Stimulated activated CD4-positive, alpha-beta T cell treated with anti-CD3 and anti-CD28 coated beads, TNF-alpha, amount 100 ng/mL, for 48 hours (primary cell): ENCODE measurements around the gene PLEKHA1.

ENCODE experiments used
- DNase-seq, 3 donors: peaks; one replicate each; pipeline ENCODE4 v3.0.0-alpha.2; 2020; ENCODE audit warnings: low read depth in 3 of 3

Gene PLEKHA1

GRCh38 chr10:122422266-122422989, 47.9 kb downstream of the PLEKHA1 start:
- DNase-seq, result no peak

GRCh38 chr10:122424059-122424458, 49.6 kb downstream of the PLEKHA1 start:
- DNase-seq, result no peak

GRCh38 chr10:122426829-122427228, 52.3 kb downstream of the PLEKHA1 start:
- no peak for DNase-seq

GRCh38 chr10:122427280-122427679, 52.8 kb downstream of the PLEKHA1 start:
- DNase-seq, result no peak

GRCh38 chr10:122435212-122435827, 60.8 kb downstream of the PLEKHA1 start:
- DNase-seq, result no peak

GRCh38 chr10:122441961-122442360, 67.5 kb downstream of the PLEKHA1 start:
- DNase-seq, result no peak

GRCh38 chr10:122445469-122445868, 71.0 kb downstream of the PLEKHA1 start:
- DNase-seq, result no peak

- no peak for DNase-seq
These were observed 71.4 kb downstream of the PLEKHA1 start for GRCh38 chr10:122445904-122446303.

- no peak for DNase-seq
These were observed 72.3 kb downstream of the PLEKHA1 start for GRCh38 chr10:122446668-122447423.

- no peak for DNase-seq
These were observed 74.1 kb downstream of the PLEKHA1 start for GRCh38 chr10:122448600-122448999.

- no peak for DNase-seq
These were observed 74.6 kb downstream of the PLEKHA1 start for GRCh38 chr10:122449153-122449552.

- DNase-seq, result no peak
These were observed 76.0 kb downstream of the PLEKHA1 start for GRCh38 chr10:122450353-122450990.

- DNase-seq, result no peak
These were observed 79.6 kb downstream of the PLEKHA1 start for GRCh38 chr10:122454071-122454470.

GRCh38 chr10:122454603-122455080, 80.1 kb downstream of the PLEKHA1 start, which contains the start of gene ARMS2:
ARMS2 (plus strand) TSS chr10:122454653; CDS start chr10:122454728, 75 bp downstream.
- no peak for DNase-seq

- no peak for DNase-seq
These were observed 81.0 kb downstream of the PLEKHA1 start for GRCh38 chr10:122455376-122456079.

- no peak for DNase-seq
These were observed 83.4 kb downstream of the PLEKHA1 start for GRCh38 chr10:122457934-122458333.

- DNase-seq, result no peak
These were observed 84.2 kb downstream of the PLEKHA1 start for GRCh38 chr10:122458693-122459092.

GRCh38 chr10:122459561-122460273, 85.2 kb downstream of the PLEKHA1 start:
- no peak for DNase-seq

- no peak for DNase-seq
These were observed 86.4 kb downstream of the PLEKHA1 start for GRCh38 chr10:122460891-122461293.

GRCh38 chr10:122461367-122461728, 86.8 kb downstream of the PLEKHA1 start, which contains the start of gene HTRA1:
HTRA1 (plus strand) TSS chr10:122461553; CDS start chr10:122461653, 100 bp downstream.
- no peak for DNase-seq
